MCF 10A (cell line): ENCODE data around the gene LRRK1. TPM values are rescaled to one million over a fixed set of nuclear protein-coding genes. Genes with fewer than 3 reads are reported as not detected.

ENCODE experiments used
- BruUV-seq: library from RNA; stranded (reverse); fragments of 400-500 nt; replicated peaks from 2 replicates; lab custom pipeline; 2021; lab: Mats Ljungman, UMichigan
- CTCF ChIA-PET: fragments of 300-600 bp; sonication (Branson Sonifier 250); formaldehyde crosslinking; extraction: SDS; loops from one replicate; lab custom pipeline; 2021; ENCODE audit warnings: antibody characterized with exemption, inconsistent platforms; lab: Yijun Ruan, JAX
- POLR2A ChIA-PET: fragments of 300-600, 350-650 bp; sonication (Branson Sonifier 250); formaldehyde crosslinking; extraction: SDS; loops from one replicate; lab custom pipeline; 2020; ENCODE audit warnings: antibody characterized with exemption, inconsistent platforms; lab: Yijun Ruan, JAX
- DNase-seq: peaks from one replicate; pipeline ENCODE4 v3.0.0-alpha.2; 2018; ENCODE audit not compliant: unreplicated experiment
- H3K27ac Mint-ChIP-seq: one replicate; pipeline ENCODE4 v1.8.0; 2022; ENCODE audit warnings: mild to moderate bottlenecking, low read depth, mixed read lengths; ENCODE audit not compliant: unreplicated experiment
- H3K27me3 Mint-ChIP-seq: one replicate; pipeline ENCODE4 v1.8.0; 2022; ENCODE audit warnings: mixed read lengths; ENCODE audit not compliant: insufficient read depth, unreplicated experiment
- H3K36me3 Mint-ChIP-seq: one replicate; pipeline ENCODE4 v1.8.0; 2022; ENCODE audit warnings: mild to moderate bottlenecking, moderate library complexity, mixed read lengths; ENCODE audit not compliant: insufficient read depth, unreplicated experiment
- H3K4me1 Mint-ChIP-seq: one replicate; pipeline ENCODE4 v1.8.0; 2022; ENCODE audit warnings: mixed read lengths; ENCODE audit not compliant: insufficient read depth, unreplicated experiment
- H3K4me3 Mint-ChIP-seq: one replicate; pipeline ENCODE4 v1.8.0; 2022; ENCODE audit warnings: mild to moderate bottlenecking, moderate library complexity, mixed read lengths; ENCODE audit not compliant: unreplicated experiment
- H3K9me3 Mint-ChIP-seq: one replicate; pipeline ENCODE4 v1.8.0; 2022; ENCODE audit warnings: mixed read lengths; ENCODE audit not compliant: unreplicated experiment
- CTCF ChIP-seq: fragments of 200-600 bp; IDR thresholded peaks from one replicate; pipeline ENCODE4 v1.8.0; 2022; ENCODE audit warnings: antibody characterized with exemption, mild to moderate bottlenecking; ENCODE audit not compliant: unreplicated experiment
- intact Hi-C: fragments of 100-400 bp; cut with micrococcal nuclease; formaldehyde crosslinking; loops from 2 replicates; pipeline ENCODE4 v1.14.1; 2022
- total RNA-seq: library from RNA; stranded (reverse); gene quantifications from 2 replicates; pipeline ENCODE4 v1.2.3, GENCODE V29; 2022

Gene LRRK1
- total RNA-seq, 1 experiment from 2014 or later, result 15.4 TPM

GRCh38 chr15:101112336-101113113 is 193.4 kb downstream of the LRRK1 start:
- no peaks in the 10 kb centered on the region for H3K36me3 Mint-ChIP-seq
- H3K4me3 Mint-ChIP-seq, result no peak overlapping the region
- BruUV-seq, result no TSS peak
- intact Hi-C loops, result no loop called here
- no peak overlapping the region for H3K27ac Mint-ChIP-seq
- H3K4me1 Mint-ChIP-seq, result no peaks in the 10 kb centered on the region
- no peaks in the 10 kb centered on the region for H3K27me3 Mint-ChIP-seq
- peak; percentile 56 for DNase-seq
- ChIA-PET POLR2A (interaction anchor here (0.5 to 1.5 kb wide), 9 partner anchors 14 to 486 kb away, joined by 3 to 6 read pairs (median 3); partner anchors contain the start of gene CHSY1), CTCF (interaction anchor here (0.6 to 1.0 kb wide), 3 partner anchors 22 to 230 kb away, joined by 3 read pairs; no protein-coding TSS in a partner anchor)
- no peaks in the 10 kb centered on the region for H3K9me3 Mint-ChIP-seq
- TF ChIP-seq CTCF, result no peak

DNA sequence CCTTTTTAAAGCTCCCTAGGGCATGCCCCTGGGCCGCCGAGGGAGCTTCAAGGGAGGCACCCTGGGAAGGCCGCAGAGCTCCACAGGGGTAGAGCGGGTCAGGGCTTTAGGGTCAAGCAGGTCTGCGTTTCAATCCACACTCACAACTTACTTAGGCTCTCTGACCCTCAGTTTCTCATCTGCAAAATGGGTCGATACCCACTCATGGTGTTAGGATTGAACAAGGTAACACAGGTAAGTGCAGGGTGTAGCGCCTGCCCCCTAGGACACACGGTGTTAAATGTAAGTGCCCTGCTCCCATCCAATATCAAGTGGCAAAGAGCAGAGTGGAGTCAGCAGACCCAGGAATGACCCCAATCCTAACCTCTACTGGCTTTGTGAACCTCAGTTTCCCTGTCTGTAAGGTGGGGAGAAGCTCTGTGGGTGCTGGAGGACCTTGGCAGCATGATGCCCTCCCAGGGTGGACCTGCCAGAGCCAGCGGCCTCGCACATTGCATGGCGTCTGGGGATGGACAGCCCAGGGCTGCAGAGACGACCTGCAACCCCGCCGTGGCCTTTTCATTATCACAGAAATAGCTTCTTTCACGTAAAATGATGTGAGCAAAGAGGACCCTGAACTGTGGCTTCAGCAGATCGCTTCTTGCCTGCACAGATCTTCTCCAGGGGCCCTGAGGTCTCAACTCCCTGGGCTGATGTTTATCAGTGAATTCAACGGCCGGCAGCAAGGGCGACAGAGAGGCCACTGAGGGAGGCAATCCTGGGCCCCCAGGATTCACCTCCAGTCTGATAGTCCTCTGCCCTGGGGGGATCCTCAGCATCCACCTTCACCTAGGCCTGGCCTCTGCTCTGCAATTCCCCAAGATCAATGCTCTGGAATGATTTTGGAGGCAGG is 194.2 kb downstream of the LRRK1 start:
- ChIA-PET POLR2A (interaction anchor here (0.6 to 1.5 kb wide), 7 partner anchors 13 to 183 kb away, joined by 3 to 6 read pairs (median 3); partner anchors contain the start of gene CHSY1), CTCF (interaction anchor here (0.9 to 1.5 kb wide), 3 partner anchors 23 to 137 kb away, joined by 3 to 6 read pairs (median 3); no protein-coding TSS in a partner anchor)
- H3K4me3 Mint-ChIP-seq, result no peak overlapping the region
- intact Hi-C loops, result no loop called here
- H3K9me3 Mint-ChIP-seq, result no peaks in the 10 kb centered on the region
- H3K4me1 Mint-ChIP-seq, result no peaks in the 10 kb centered on the region
- H3K36me3 Mint-ChIP-seq, result no peaks in the 10 kb centered on the region
- DNase-seq, result no peak
- no peak for TF ChIP-seq CTCF
- H3K27me3 Mint-ChIP-seq, result no peaks in the 10 kb centered on the region
- H3K27ac Mint-ChIP-seq, result peak overlapping the region; percentile 74
- no TSS peak for BruUV-seq

- intact Hi-C loops, result no loop called here
- POLR2A ChIA-PET, result interaction anchor here (1.0 kb wide), 1 partner anchor 138 kb away, joined by 4 read pairs; the partner anchor contains the start of gene CHSY1
- no peaks in the 10 kb centered on the region for H3K36me3 Mint-ChIP-seq
- BruUV-seq, result no TSS peak
- DNase-seq, result no peak
- H3K27ac Mint-ChIP-seq, result peak overlapping the region; percentile 74
- TF ChIP-seq CTCF, result no peak
- CTCF ChIA-PET, result interaction anchor here (1.5 kb wide), 1 partner anchor 136 kb away, joined by 6 read pairs; no protein-coding TSS in a partner anchor
- H3K9me3 Mint-ChIP-seq, result no peaks in the 10 kb centered on the region
- no peaks in the 10 kb centered on the region for H3K27me3 Mint-ChIP-seq
- no peak overlapping the region for H3K4me3 Mint-ChIP-seq
- no peaks in the 10 kb centered on the region for H3K4me1 Mint-ChIP-seq
These were observed 195.0 kb downstream of the LRRK1 start for GRCh38 chr15:101114166-101114565.
